HepG2 (cell line): ENCODE results near the gene PPP1R18.

Experiments used
- CTCF ChIP-seq: sonication (generic); formaldehyde crosslinking; IDR thresholded peaks from 2 replicates; pipeline ENCODE4 v1.5.0; 2020; ENCODE audit warnings: mild to moderate bottlenecking, missing genetic modification reagents, moderate library complexity
- HCFC1 ChIP-seq: fragments of 150-350 bp; IDR thresholded peaks from 2 replicates; pipeline ENCODE4 v1.6.1; 2014; ENCODE audit warnings: low read depth, low read length
- ZNF430 ChIP-seq: sonication (generic); formaldehyde crosslinking; IDR thresholded peaks from 2 replicates; pipeline ENCODE4 v1.9.0; 2021; ENCODE audit warnings: mild to moderate bottlenecking, missing genetic modification reagents

GRCh38 chr6:30735668-30736314, 49.3 kb upstream of the PPP1R18 start:
- no peak for TF ChIP-seq HCFC1
- TF ChIP-seq ZNF430 = no peak
- no peak for TF ChIP-seq CTCF
